Renal cortical epithelial cell (primary cell): ENCODE data around the gene CFAP74. TPM values are rescaled to one million over a fixed set of nuclear protein-coding genes. Genes with fewer than 3 reads are reported as not detected.

Source experiments
- DNase-seq: peaks from one replicate; pipeline ENCODE4 v3.0.0-alpha.2; 2011; ENCODE audit warnings: low read depth
- total RNA-seq: library from RNA; depleted of rRNA; stranded (reverse); fragments of >200 nt; gene quantifications from 2 replicates; pipeline ENCODE4 v1.2.3, GENCODE V29; 2014

Gene CFAP74
- total RNA-seq, 1 donor from 2014 or later: not detected

- no peak for DNase-seq
Observed at GRCh38 chr1:2042830-2043773, 39.5 kb upstream of the CFAP74 start.

GRCh38 chr1:2041887-2042286 lies 38.3 kb upstream of the CFAP74 start:
- no peak for DNase-seq

- no peak for DNase-seq
Observed at GRCh38 chr1:2041305-2041704, 37.7 kb upstream of the CFAP74 start.

- no peak for DNase-seq
Observed at GRCh38 chr1:2039251-2039650, 35.7 kb upstream of the CFAP74 start.

- DNase-seq: no peak
Observed at GRCh38 chr1:2038229-2038628, 34.6 kb upstream of the CFAP74 start.

GRCh38 chr1:2037314-2037979 lies 33.9 kb upstream of the CFAP74 start:
- DNase-seq: no peak

- DNase-seq: no peak
Observed at GRCh38 chr1:2036287-2036686, 32.7 kb upstream of the CFAP74 start.

GRCh38 chr1:2033165-2033564 lies 29.6 kb upstream of the CFAP74 start:
- DNase-seq: no peak

- DNase-seq: no peak
Observed at GRCh38 chr1:2032737-2033136, 29.2 kb upstream of the CFAP74 start.

- DNase-seq: no peak
Observed at GRCh38 chr1:2031546-2032540, 28.3 kb upstream of the CFAP74 start.

GRCh38 chr1:2030076-2030871 lies 26.7 kb upstream of the CFAP74 start:
- no peak for DNase-seq

GRCh38 chr1:2029561-2029960 lies 26.0 kb upstream of the CFAP74 start:
- no peak for DNase-seq

- DNase-seq: no peak
Observed at GRCh38 chr1:2028870-2029560, 25.4 kb upstream of the CFAP74 start.

- no peak for DNase-seq
Observed at GRCh38 chr1:2027961-2028583, 24.5 kb upstream of the CFAP74 start.

- DNase-seq: no peak
Observed at GRCh38 chr1:2025491-2025981, 21.9 kb upstream of the CFAP74 start.

- no peak for DNase-seq
Observed at GRCh38 chr1:2024887-2025286, 21.3 kb upstream of the CFAP74 start.

GRCh38 chr1:2024451-2024850 lies 20.9 kb upstream of the CFAP74 start:
- DNase-seq: no peak

- no peak for DNase-seq
Observed at GRCh38 chr1:2023187-2023586, 19.6 kb upstream of the CFAP74 start.

- no peak for DNase-seq
Observed at GRCh38 chr1:2022063-2022770, 18.6 kb upstream of the CFAP74 start.
